ENCODE results near the gene STUB1. TPM values are rescaled to one million over a fixed set of nuclear protein-coding genes. Genes with fewer than 3 reads are reported as not detected.

The STUB1 gene
- total and polyA plus RNA-seq, 10 of the 15 experiments (the other 5 are each of a cell fraction or from before 2014, with no cell fraction given), result 4.2 to 136 (median 67.1) TPM

DNA sequence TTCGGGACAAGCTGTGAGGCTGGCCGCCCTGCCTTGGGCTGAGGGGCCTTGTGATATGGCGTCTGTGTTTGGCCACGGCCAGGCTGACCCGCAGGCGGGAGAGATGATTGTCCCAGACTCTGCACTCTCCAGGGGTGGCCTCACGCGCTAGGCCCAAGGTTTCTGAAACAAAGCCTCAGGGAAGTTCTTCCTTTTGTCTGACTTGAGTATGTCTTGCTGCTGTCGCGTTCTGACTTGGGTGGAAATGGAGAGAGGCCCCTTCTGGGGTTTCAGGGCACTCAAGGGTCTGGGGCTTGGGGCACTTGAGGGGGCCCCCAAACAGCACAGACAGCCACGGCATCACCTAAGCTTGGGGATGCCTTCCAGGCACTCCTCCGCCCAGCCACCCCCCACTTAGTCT is 30.9 kb downstream of the STUB1 start:
- Histone ChIP-seq H3K9ac (ENCODE audit: control insufficient read depth, insufficient read depth, low read length) (no peak overlapping the region), H2AFZ (ENCODE audit: control insufficient read depth, low read depth, low read length) (no peak overlapping the region), H3K4me2 (ENCODE audit: control insufficient read depth, insufficient read depth) (no peak overlapping the region), H4K20me1 (ENCODE audit: control insufficient read depth, insufficient read depth) (no peaks in the 10 kb centered on the region), H3K27ac (ENCODE audit: control insufficient read depth, insufficient read depth) (no peak overlapping the region), H3K4me1 (ENCODE audit: control insufficient read depth, insufficient read depth, low read length) (no peaks in the 10 kb centered on the region), H3K79me2 (ENCODE audit: control insufficient read depth, insufficient read depth, low read length) (no peaks in the 10 kb centered on the region), H3K27me3 (replicated peaks in 1 of 2; ENCODE audit: control insufficient read depth in 2 of 2, insufficient read depth in 2 of 2, low read length in 1 of 2) (no peaks in the 10 kb centered on the region; a peak in 2 of 4 replicates), H3K4me3 (no peak overlapping the region), H3K9me3 (replicated peaks; ENCODE audit: control insufficient read depth, insufficient read depth, low read length) (no peaks in the 10 kb centered on the region), H3K36me3 (ENCODE audit: control insufficient read depth in 2 of 2, insufficient read depth in 2 of 2, low read length in 1 of 2) (no peaks in the 10 kb centered on the region)
- RAD21 ChIA-PET (ENCODE audit: unreplicated experiment), result no interaction called here
- in situ Hi-C loops (cut with MboI) (loop anchor here (5.0 kb wide), 1 partner anchor 76 kb away; the partner anchor contains the start of genes CHTF18 and RPUSD1), intact Hi-C loops (cut with micrococcal nuclease; ENCODE audit: unreplicated experiment) (loop anchor here (1.0 to 2.0 kb wide), 2 partner anchors 74 to 392 kb away; no protein-coding TSS in a partner anchor)
- CTCF ChIA-PET, result interaction anchor here (0.6 to 1.3 kb wide), 3 partner anchors 30 to 209 kb away, joined by 3 to 5 read pairs (median 4); no protein-coding TSS in a partner anchor
- WGBS (ENCODE audit: insufficient coverage, insufficient replicate concordance, low lambda C conversion rate, missing lambda C conversion rate), result 43% methylated on average over 12 of the region's 12 CpGs
- DNase-seq (ENCODE audit: low read depth, low spot score), result no peak
- POLR2A ChIA-PET, result no interaction called here
- SMC1A ChIA-PET (ENCODE audit: uncharacterized antibody, unreplicated experiment), result no interaction called here
- FAIRE-seq, result no peak
- TF ChIP-seq WRNIP1 (IDR thresholded peaks at IDR 0.05; ENCODE audit: borderline replicate concordance, low read depth, low read length) (no peak), EP300 (IDR thresholded peaks at IDR 0.05; ENCODE audit: borderline replicate concordance in 1 of 2, control insufficient read depth in 1 of 2, low read depth in 2 of 2, low read length in 2 of 2) (no peak), RUNX3 (IDR thresholded peaks at IDR 0.05; ENCODE audit: low read length) (no peak), SMAD5 (IDR thresholded peaks at IDR 0.05; ENCODE audit: low read depth) (no peak), NR2F1 (conservative IDR thresholded peaks at IDR 0.05) (no peak), IKZF1 (conservative IDR thresholded peaks at IDR 0.05) (no peak), ZNF217 (IDR thresholded peaks at IDR 0.05) (no peak), BMI1 (IDR thresholded peaks at IDR 0.05; ENCODE audit: borderline replicate concordance) (no peak), MYB (IDR thresholded peaks at IDR 0.05; ENCODE audit: borderline replicate concordance, low read depth, low read length) (no peak), CREB1 (IDR thresholded peaks at IDR 0.05; ENCODE audit: low read depth) (no peak), CBX3 (IDR thresholded peaks at IDR 0.05; ENCODE audit: borderline replicate concordance, low read depth) (no peak), ZNF207 (IDR thresholded peaks at IDR 0.05; ENCODE audit: borderline replicate concordance) (no peak), CHD4 (IDR thresholded peaks at IDR 0.05) (no peak), ZZZ3 (IDR thresholded peaks at IDR 0.05; ENCODE audit: control insufficient read depth, insufficient read length, low read depth) (no peak)
- TF ChIP-seq, protein P1, sequence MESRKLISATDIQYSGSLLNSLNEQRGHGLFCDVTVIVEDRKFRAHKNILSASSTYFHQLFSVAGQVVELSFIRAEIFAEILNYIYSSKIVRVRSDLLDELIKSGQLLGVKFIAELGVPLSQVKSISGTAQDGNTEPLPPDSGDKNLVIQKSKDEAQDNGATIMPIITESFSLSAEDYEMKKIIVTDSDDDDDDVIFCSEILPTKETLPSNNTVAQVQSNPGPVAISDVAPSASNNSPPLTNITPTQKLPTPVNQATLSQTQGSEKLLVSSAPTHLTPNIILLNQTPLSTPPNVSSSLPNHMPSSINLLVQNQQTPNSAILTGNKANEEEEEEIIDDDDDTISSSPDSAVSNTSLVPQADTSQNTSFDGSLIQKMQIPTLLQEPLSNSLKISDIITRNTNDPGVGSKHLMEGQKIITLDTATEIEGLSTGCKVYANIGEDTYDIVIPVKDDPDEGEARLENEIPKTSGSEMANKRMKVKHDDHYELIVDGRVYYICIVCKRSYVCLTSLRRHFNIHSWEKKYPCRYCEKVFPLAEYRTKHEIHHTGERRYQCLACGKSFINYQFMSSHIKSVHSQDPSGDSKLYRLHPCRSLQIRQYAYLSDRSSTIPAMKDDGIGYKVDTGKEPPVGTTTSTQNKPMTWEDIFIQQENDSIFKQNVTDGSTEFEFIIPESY (IDR thresholded peaks at IDR 0.05), result no peak
- TF ChIP-seq, protein P2, sequence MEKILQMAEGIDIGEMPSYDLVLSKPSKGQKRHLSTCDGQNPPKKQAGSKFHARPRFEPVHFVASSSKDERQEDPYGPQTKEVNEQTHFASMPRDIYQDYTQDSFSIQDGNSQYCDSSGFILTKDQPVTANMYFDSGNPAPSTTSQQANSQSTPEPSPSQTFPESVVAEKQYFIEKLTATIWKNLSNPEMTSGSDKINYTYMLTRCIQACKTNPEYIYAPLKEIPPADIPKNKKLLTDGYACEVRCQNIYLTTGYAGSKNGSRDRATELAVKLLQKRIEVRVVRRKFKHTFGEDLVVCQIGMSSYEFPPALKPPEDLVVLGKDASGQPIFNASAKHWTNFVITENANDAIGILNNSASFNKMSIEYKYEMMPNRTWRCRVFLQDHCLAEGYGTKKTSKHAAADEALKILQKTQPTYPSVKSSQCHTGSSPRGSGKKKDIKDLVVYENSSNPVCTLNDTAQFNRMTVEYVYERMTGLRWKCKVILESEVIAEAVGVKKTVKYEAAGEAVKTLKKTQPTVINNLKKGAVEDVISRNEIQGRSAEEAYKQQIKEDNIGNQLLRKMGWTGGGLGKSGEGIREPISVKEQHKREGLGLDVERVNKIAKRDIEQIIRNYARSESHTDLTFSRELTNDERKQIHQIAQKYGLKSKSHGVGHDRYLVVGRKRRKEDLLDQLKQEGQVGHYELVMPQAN (conservative IDR thresholded peaks at IDR 0.05), result no peak
- TF ChIP-seq, protein P3, sequence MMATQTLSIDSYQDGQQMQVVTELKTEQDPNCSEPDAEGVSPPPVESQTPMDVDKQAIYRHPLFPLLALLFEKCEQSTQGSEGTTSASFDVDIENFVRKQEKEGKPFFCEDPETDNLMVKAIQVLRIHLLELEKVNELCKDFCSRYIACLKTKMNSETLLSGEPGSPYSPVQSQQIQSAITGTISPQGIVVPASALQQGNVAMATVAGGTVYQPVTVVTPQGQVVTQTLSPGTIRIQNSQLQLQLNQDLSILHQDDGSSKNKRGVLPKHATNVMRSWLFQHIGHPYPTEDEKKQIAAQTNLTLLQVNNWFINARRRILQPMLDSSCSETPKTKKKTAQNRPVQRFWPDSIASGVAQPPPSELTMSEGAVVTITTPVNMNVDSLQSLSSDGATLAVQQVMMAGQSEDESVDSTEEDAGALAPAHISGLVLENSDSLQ (IDR thresholded peaks at IDR 0.05), result no peak
- TF ChIP-seq, protein P4, sequence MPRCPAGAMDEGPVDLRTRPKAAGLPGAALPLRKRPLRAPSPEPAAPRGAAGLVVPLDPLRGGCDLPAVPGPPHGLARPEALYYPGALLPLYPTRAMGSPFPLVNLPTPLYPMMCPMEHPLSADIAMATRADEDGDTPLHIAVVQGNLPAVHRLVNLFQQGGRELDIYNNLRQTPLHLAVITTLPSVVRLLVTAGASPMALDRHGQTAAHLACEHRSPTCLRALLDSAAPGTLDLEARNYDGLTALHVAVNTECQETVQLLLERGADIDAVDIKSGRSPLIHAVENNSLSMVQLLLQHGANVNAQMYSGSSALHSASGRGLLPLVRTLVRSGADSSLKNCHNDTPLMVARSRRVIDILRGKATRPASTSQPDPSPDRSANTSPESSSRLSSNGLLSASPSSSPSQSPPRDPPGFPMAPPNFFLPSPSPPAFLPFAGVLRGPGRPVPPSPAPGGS (IDR thresholded peaks at IDR 0.05; ENCODE audit: borderline replicate concordance, insufficient read depth, low read depth, low read length, poor library complexity, severe bottlenecking), result no peak
- ATAC-seq, result no peak
- no TSS peak for BruUV-seq (replicated peaks)
